ENCODE results near the gene HMCN1.

DNA sequence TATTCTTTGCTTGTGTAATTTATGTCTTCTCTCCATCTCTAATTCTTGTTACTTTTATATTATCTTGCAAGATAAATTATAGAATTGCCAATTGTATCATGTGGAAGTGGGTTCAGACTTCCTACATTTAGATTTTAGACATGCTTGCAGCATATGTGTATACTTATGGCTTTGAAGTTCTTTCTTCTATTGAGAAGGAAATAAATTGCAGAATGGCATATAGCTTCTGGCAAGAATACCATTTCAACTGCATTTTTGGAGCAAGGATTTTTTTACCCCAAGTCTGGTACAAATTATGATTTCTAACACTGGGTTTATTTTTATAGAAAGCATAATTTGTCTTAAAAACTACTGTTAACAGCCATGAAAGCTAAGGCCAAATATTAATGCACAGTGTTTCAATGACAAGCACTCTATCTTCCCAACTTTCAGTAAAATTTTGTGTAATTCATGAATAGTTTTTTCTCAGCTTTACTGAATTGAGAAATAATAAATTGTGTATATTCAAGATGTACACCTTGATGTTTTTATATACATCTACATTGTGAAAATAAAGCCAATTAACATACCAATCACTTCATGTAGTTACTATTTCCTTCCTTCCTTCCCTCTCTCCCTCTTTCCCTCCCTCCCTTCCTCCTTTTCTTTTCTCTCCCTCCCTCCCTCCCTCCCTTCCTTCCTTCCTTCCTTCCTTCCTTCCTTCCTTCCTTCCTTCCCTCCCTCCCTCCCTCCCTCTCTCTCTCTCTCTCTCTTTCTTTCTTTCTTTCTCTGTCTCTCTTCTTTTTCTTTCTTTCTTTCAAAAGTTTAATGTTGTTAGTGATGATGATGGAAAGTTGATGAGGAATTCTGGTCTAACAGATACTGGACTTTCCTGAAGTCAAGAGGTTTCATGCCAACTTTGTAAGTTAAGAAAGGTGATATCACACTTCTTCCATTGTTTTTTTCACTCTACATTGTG, 47.1 kb upstream of the HMCN1 start:
- TF ChIP-seq, protein P1, sequence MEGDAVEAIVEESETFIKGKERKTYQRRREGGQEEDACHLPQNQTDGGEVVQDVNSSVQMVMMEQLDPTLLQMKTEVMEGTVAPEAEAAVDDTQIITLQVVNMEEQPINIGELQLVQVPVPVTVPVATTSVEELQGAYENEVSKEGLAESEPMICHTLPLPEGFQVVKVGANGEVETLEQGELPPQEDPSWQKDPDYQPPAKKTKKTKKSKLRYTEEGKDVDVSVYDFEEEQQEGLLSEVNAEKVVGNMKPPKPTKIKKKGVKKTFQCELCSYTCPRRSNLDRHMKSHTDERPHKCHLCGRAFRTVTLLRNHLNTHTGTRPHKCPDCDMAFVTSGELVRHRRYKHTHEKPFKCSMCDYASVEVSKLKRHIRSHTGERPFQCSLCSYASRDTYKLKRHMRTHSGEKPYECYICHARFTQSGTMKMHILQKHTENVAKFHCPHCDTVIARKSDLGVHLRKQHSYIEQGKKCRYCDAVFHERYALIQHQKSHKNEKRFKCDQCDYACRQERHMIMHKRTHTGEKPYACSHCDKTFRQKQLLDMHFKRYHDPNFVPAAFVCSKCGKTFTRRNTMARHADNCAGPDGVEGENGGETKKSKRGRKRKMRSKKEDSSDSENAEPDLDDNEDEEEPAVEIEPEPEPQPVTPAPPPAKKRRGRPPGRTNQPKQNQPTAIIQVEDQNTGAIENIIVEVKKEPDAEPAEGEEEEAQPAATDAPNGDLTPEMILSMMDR (IDR thresholded peaks at IDR 0.05): no peak
- no peak for TF ChIP-seq POLR2AphosphoS5 (IDR thresholded peaks at IDR 0.05; ENCODE audit: low read depth, low read length)
- no peak for TF ChIP-seq REST (IDR thresholded peaks at IDR 0.05; ENCODE audit: insufficient read depth in 1 of 2, low read depth in 2 of 2, low read length in 1 of 2)
- TF ChIP-seq TCF7L2 (IDR thresholded peaks at IDR 0.05; ENCODE audit: low read depth, low read length): no peak
- no peak for TF ChIP-seq SIN3A (IDR thresholded peaks at IDR 0.05; ENCODE audit: borderline replicate concordance, insufficient read depth, low read depth, low read length)

Measured in Panc1 (cell line).